HG02884 (cell line): ENCODE measurements around the gene ZSWIM1.
"Not testable (repeated sequence)": the region's sequence is repeated elsewhere in the genome, so short reads cannot be mapped to it uniquely, and the experiment has no call there.

Experiments used
- ATAC-seq: cut with Tn5 transposase; IDR thresholded peaks from one replicate; pipeline ENCODE4 v1.9.1; 2021; ENCODE audit warnings: mild to moderate bottlenecking, moderate library complexity; ENCODE audit not compliant: unreplicated experiment

The ZSWIM1 gene

DNA sequence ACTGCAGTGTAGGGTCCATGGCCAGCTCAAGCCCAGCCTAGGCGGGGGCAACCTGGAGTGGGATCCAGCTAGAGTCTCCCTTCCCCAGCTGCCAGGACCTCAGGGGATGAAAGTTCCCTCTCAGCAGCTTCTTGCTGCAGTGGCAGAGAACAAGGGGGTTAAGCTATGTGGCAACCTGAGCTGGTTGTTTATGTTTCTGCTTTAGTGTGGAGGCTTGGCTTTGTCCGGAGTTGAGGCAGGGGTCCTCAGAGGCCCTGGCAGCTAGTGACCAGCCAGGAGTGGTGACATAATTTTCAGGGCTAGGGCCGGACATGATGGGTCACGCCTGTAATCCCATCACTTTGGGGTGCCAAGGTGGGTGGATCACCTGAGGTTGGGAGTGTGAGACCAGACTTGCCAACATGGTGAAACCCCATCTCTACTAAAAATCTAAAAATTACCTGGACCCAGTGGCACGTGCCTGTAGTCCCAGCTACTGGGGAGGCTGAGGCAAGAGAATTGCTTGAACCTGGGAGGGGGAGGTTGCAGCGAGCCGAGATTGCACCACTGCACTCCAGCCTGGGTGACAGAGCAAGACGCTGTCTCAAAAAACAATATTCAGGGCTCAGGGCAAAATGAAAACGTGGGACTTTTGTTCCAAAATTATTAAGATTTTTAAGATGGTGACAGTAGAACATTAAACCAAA, 44.9 kb downstream of the ZSWIM1 start:
- ATAC-seq: no peak

DNA sequence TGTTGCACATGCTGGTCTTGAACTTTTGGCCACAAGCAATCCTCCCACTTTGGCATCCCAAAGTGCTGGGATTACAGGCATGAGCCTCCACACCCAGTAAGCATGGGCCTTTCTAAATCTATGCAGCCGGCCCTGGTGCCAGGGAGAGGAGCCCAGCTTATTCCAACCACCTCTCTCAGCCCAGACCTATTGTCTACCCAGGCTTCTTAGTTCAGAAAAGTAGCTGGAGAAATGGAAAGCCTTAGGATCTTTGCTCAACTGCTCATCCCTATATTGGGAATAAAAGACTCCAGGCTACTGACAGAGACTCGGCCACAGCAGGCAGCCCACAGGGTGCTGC, 45.7 kb downstream of the ZSWIM1 start:
- ATAC-seq: no peak

- no peak for ATAC-seq
Observed at GRCh38 chr20:45927071-45927878, 46.2 kb downstream of the ZSWIM1 start.

DNA sequence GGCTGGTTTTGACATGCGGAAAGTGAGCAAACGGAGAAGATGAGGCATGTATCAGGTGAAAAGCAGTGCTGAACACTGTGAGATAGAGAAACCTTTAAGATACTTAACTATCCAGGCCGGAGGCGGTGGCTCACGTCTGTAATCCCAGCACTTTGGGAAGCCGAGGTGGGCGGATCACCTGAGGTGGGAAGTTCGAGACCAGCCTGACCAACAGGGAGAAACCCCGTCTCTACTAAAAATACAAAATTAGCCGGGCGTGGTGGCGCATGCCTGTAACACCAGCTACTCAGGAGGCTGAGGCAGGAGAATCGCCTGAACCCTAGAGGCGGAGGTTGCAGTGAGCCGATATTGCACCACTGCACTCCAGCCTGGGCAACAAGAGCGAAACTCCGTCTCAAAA, 50.7 kb downstream of the ZSWIM1 start:
- not testable (repeated sequence) for ATAC-seq

GRCh38 chr20:45933266-45934045, 52.4 kb downstream of the ZSWIM1 start:
- ATAC-seq: no peak

DNA sequence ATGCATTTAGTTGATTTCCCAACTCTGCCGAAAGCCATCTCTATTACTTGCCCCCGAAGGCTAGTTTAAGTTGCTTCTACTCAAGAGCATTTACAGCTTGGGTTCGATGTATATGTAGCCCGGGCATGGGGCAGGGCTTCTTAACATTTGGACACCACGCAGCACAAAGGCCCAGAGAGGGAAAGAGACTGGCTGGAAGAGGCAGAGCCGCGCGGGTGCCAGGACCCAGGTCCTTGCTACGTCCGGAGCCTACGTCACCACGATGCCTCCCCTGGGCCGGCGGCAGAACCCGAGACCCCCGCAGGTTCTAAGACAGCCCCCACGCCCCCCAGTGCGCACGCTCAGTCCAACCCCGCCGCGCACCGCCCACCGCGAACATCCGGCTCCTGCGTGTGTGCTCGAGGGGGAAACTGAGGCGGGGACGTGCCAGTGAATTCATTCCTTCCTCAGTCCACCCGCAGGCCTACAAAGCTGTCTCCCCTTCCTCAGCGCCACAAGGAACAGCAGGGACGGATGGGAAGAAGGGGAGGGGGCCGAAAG, 53.1 kb downstream of the ZSWIM1 start:
- peak; percentile 15 for ATAC-seq
